GM23248 (cell line): ENCODE measurements around the gene KNDC1.

Experiments used
- EZH2 ChIP-seq: fragments of 200-600 bp; sonication (generic); IDR thresholded peaks from 2 replicates; pipeline ENCODE4 v1.6.1; 2018; ENCODE audit warnings: antibody characterized with exemption, mild to moderate bottlenecking; ENCODE audit not compliant: insufficient read depth, poor library complexity, severe bottlenecking
- EZH2phosphoT487 ChIP-seq: fragments of 200-600 bp; sonication (generic); IDR thresholded peaks from 2 replicates; pipeline ENCODE4 v1.6.1; 2018; ENCODE audit warnings: antibody characterized with exemption, moderate library complexity, mild to moderate bottlenecking, low read depth; ENCODE audit not compliant: insufficient read depth

DNA sequence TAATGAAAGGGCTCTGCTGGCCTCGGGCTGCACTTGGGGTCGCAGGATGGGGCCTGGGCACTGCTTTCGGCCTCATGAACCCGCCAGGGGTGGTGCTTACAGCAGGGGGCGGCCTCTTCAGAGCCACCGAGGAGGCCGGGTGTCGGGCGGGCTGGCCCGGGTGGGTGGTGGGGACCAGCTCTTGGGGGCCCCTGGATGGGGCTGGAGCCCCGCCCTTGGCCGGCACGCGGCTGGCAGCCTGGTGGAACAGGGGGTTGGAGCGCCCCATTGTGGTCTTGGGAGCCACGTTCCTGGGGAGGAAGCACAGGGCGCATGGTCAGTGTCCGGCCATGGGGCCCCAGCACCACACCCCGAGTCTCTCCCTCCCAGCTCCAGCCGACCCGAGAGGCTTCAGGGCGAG is 107.8 kb downstream of the KNDC1 start:
- TF ChIP-seq EZH2 = no peak
- no peak for TF ChIP-seq EZH2phosphoT487
